ENCODE data around the gene CKMT2.

CKMT2 gene

GRCh38 chr5:81219389-81219788 lies 13.7 kb upstream of the CKMT2 start:
- DNase-seq: no peak

DNA sequence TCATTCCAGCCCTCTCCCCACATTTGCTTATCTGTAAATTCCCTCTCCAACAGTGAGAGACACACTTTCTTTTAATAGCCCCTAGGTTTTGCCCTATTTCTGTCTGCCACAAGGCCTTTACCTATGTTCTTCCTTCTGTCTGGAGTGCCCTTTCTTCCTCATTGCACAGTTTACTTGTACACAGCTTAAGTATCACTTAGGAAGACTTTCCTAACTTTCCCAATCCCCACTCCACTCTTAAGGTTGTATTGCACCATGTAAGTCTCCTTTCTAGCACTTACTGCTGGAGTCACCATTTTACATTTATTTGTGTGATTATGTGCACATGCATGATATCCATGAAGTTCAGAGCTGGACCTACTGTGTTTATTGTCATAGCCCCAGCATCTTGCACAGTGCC lies 10.8 kb upstream of the CKMT2 start:
- DNase-seq: no peak

DNA sequence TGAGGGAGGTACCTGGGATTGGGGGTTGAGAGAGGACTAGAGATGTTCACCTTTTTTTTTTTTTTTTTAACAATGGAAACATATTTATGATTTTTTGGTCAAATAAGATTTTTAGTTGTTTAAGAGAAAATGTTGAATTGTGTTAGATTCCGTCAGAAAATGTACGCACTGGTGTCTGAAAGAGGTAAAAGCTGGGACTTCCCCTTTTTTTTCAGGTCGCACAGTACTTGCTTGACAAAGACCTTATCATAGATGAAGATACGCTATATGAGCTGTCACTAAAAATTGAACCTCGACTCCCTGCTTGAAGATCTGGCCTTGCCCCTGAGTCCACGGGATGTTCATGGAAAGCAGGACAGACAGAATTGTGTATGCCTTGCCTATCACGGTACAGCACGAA lies 7.7 kb upstream of the CKMT2 start:
- no peak for DNase-seq

DNA sequence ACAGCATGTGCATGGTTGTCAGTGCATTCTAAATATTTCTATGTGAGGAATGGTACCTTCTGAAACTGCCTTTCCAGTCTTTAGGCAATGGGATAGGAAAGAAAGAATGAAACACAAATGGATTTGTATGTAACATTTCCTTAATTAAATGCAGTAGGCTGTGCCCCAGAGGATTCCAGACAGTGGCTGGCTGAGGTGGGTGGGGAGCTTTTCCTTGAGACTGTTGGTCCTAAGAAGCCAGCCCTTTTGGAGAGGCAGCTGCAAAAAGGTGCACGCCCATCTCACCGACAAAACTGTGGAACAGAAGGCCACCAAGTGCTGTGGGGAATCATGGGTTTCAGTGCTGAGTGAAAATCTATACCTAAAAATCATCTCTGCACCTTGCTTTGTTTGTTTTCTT lies 6.8 kb upstream of the CKMT2 start:
- no peak for DNase-seq

DNA sequence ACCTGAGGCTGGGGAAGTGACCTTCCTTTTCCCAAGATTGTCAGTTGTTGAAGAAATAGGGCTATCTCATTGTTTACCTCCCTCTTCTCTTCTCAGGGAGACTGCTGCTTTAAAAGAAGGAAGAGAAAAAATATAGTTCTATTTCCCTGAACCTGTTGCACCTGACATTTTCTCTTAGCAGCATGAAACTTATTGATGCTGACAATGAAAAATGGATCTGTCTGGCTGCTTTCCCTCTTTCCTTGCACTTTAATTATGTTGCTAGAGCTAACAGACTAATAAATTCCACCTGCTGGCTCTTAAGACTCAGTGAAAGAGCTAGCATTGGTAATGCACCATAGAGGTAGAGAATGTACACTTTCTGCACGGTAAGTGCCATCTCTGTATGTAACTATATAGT lies 6.2 kb upstream of the CKMT2 start:
- DNase-seq: no peak

DNA sequence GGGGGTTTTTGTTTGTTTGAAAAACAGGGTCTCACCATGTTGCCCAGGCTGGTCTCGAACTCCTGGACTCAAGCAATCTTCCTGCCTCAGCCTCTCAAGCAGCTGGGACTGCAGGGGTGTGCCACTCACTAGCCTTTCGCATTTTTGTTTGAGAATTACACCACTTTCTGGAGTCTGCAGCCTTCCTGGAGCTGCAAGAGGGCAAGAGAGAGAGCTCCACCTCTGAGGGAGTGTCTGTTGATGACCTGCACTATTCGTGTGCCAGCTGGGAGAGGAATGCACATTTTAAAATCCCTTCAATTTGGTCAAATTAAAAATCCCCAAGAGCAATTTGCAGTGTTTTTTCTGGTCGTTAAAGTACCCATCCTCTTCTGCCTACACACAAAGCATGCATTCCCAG lies 5.0 kb upstream of the CKMT2 start:
- DNase-seq: no peak

DNA sequence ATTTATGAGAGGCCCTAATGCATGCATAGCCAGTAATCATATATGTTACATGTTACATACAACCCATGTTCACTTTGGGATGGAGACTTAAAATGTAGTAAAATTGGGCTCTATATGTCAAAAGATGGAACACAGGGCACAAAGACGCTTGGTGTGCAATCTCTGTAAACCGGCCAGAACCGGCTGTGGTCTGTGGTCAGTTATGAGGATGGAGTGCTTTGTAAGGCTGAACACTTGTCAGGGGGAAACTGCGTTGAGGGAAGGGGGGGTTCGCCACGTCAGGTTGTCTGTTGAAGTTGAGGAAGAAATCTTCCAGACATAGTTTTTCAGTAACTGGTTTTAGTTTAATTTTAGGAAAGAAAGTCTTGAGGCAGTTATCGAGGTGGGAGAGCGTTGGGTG lies 2.7 kb upstream of the CKMT2 start:
- DNase-seq: no peak

- DNase-seq: no peak
Measured at GRCh38 chr5:81232464-81233079, 550 bp upstream of the CKMT2 start.

DNA sequence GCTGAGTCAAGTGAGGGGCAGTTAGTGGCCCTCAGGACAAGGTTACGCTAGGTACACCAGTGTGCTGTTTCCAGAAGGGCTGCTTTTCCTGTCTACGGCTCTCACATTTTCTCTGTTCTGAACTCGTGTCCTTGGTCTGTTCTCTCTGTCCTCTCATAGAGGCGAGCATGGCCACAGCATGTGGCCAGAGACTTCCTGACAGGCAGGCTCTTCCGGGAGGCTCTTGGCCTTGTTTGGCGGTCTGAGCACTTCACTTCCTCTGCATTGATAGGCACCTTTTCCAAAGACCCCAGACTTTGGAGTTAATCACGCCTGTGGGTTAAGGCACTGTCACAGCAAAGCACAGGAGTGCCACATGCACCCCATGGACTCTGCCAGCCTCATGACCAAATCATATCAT lies 1.2 kb downstream of the CKMT2 start:
- no peak for DNase-seq

DNA sequence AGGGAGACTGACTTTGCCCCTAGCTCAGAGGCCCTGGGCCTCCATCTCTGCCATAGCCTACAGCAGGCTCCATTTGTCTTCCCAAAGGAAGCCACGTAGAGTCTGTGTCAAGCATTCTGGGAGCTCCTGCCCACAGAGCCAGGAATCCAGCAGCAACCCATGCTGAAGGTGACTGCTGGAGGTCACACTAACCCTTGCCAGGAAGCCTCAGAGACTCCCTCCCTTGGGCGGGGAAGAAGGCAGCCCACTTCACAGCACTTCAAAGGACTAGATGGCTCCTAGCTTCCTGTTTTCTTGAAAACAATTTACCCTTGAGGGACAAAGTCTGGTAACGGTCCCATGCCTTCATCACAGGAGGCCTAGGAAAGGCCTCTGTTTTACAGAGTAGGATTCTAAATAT lies 1.7 kb downstream of the CKMT2 start:
- no peak for DNase-seq

- no peak for DNase-seq
Measured at GRCh38 chr5:81235287-81236072, 2.4 kb downstream of the CKMT2 start.

DNA sequence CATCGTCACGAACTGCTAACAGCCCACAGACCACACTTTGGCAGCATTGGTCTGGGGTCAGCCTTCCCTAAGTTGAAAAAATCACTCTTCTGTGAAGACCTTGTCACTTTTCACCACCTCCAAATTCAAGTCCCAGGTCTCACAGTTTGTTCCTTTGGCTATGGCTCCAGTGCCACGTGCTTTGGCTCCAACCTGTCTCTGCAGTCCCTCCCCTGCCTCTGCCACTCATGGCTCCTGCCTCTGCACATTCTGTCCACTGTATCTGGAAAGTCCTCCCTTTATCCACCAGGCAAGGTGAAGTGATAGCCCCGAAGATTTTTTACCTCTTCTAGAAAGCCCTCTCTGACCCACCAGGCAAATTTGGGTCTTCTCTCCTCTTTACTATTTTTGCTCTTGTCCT lies 5.3 kb downstream of the CKMT2 start:
- DNase-seq: no peak

DNA sequence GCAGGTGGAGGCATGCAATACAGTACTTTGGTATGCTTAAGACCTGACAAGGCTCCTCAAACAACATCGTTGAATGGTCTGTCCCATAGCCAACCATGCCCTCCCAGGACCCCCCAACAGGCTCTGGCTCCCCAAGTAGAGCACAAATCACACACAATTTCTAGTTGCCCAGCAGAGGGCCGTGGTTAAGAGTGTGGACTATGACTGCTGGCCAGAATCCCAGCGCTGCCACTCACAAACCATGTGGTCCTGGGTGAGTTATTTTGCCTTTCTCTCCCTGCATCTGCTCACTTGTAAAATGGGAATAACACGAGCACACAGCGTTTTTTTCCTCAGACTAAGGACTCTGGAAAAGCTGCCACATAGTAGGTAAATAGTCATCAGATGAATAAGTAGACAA lies 6.5 kb downstream of the CKMT2 start:
- DNase-seq: no peak

DNA sequence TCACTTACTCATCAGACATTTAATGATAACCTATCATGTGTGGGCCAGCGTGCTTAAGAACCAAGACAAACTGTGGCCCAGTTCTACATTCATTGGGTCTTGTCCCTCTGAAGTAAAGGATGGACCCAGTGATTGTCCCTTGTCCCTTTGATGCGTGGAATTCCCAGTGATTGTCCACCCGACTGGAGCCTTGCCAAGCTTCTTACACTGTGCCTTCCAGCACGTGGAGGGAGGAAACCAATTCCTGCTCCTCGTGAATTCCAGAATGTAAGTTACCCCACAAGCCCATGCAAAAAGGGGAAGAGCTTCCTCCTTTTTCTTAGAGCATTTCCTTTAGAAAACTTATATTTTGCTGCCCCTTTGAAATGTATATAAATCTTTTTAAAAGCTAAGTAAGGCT lies 7.9 kb downstream of the CKMT2 start:
- DNase-seq: no peak

DNA sequence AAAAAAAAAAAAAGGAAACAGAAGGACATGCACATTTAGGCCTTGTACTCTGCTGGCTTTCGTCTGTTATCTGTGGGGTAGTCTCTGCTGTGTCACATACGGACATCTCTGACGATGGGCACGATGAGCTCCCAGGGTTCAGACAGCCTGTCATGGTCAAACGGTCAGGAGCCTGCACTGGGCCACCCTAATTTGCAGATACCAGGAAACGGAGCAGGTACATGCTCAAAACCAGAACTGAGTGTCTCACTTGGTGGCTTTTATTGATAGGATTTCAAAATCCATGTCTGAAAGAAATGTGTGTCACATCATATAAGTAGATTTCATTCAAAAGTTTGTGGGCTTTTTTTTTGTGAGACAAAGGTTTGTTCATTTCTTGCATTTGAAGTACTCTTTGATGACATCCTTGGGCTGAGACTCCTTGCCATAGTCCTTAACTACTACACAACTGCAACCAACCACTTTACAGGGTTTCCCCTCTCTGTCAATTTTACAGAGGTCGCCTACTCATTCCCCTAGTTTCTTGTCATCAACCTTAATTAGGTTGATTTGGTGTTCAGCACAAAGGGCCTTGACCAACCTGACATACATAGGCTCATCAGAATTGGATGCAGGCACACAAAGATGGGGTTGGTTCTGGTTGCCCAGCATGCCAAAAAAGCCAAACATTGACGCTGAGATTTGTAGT lies 9.0 kb downstream of the CKMT2 start:
- no peak for DNase-seq

GRCh38 chr5:81242906-81243436 lies 9.8 kb downstream of the CKMT2 start:
- DNase-seq: no peak

- no peak for DNase-seq
Measured at GRCh38 chr5:81244451-81244850, 11.3 kb downstream of the CKMT2 start.

DNA sequence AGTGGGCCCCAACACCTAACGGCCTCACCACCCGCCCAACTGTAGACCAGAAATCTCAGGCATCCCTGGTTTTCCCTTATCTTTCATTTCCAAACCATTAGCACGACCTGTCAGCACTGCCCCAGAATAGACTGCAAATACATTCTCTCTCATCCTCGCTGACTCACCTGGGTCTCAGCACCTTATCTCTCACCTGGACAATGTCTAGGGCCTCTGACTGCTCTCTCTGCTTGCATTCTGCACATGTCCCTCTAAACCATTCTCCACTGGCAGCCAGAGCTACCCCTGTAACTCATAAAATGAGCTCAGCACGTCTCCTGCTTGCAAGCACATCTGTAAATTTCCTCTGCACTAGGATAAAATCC lies 12.7 kb downstream of the CKMT2 start:
- no peak for DNase-seq

DNA sequence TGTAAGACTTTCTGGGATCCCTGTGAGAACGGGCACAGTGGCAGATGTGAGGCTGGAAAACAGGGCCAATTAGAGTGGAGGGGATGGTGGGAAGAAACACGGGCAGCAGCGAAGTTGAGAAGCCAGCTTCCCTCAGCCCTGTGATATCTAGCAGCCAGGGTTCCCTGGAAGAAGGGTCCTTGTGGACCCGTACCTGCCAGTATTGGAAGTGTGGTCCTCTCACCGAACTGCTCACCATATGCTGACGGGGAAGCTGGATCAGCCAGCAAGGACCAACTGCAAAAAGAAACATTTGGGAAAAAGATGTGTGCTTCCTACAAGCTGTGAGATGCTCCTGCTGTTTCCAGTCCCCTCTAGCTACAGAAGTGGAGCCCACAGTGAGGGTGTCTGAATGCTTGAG lies 13.6 kb downstream of the CKMT2 start:
- no peak for DNase-seq

DNA sequence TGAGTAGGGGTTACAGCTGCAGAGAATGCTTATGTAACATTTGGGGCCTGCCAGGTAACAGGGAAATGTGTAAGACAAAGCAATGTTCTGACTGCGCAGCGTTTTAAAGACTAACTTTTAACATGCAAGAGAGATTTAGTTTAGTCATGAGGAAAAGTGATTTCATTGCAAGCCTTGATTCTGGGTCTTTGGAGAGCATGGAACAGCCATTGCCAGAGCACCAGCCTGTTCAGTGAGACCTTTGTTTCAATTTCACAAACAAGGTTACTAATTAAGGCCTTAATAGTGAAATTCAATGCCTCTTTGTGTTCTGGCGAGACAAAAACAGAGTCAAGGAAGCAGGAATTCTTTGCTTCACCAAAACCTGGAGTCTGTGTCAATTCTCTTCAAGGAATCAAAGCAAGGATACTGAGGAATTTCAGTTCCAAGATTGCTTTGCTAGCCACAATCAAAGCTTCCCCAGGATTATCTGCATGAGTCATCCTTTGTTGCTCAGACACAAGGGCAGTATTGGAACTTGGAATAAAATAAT lies 14.4 kb downstream of the CKMT2 start:
- DNase-seq: no peak

DNA sequence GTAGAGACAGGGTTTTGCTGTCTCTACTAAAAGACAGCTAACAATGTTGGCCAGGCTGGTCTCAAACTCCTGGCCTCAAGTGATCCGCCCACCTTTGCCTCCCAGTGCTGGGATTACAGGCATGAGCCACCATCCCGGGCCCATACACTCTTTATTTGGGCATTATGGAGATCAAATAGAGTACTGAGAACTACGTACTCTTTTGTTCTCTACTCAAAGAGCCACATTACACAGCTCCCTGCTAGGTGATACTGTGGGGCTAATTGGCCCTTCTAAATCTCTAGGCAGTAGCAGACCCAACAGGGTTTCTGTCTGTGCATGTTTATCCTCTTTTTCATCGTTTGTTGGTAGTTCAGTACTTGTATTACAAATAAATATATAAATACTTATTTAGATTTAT lies 16.1 kb downstream of the CKMT2 start:
- DNase-seq: no peak

DNA sequence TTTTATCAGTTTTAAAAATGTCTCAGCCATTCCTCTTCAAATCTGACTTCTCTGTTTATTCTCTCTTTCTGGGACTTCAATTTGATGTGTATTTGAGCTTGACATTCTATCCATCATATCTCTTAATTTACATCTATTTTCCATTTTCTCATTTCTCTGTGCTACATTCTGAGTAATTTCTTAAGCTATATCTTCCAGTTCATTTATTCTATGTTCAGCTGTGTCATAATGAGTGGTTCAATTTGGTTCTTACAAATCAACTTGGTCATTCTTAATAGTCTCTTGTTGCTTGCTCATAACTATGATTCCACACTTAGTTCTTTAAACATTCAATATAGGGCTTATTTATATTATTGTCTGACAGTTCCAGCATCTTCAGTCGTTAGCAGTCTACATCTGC lies 16.9 kb downstream of the CKMT2 start:
- DNase-seq: no peak

- DNase-seq: no peak
Measured at GRCh38 chr5:81251922-81252321, 18.8 kb downstream of the CKMT2 start.

DNA sequence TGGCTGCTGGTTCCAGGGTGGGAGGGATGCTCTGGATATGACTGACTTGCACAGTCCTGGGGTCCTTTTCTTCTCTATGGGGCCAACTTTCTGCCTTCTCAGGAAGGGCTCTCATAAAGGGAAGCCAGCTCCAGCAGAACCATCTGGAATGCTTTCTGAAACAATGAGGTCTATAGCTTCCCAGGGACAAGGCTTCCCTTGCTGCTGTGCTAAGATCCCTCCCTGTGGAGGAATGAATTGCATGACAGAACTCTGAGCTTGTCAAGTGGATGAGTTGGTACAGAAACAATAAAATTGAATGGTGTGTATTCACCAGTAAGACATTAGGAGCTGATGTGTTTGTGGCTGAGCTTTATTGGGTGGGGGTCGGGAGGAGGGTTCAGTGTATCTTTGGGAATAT lies 19.8 kb downstream of the CKMT2 start:
- no peak for DNase-seq
